ENCODE measurements around the gene CCDC159. TPM values are rescaled to one million over a fixed set of nuclear protein-coding genes. Genes with fewer than 3 reads are reported as not detected.
"Not testable (repeated sequence)": the region's sequence is repeated elsewhere in the genome, so short reads cannot be mapped to it uniquely, and the experiment has no call there.

CCDC159 gene
- total RNA-seq, 1 donor from 2014 or later: 1.8 TPM

- H3K9me3 ChIP-seq (ENCODE audit: low read depth): no peaks in the 10 kb centered on the region
Measured at GRCh38 chr19:11345122-11345803, 1.1 kb upstream of the CCDC159 start.

GRCh38 chr19:11347546-11348039 is 1.3 kb downstream of the CCDC159 start:
- Histone ChIP-seq H2AFZ (replicated peaks) (no peak overlapping the region), H3K4me2 (no peak overlapping the region), H3F3A (ENCODE audit: low read depth) (peaks cover 5% of the 10 kb centered on the region), H3K9ac (no peak overlapping the region), H3K27me3 (no peaks in the 10 kb centered on the region), H3K27ac (no peak overlapping the region), H3K9me3 (ENCODE audit: low read depth) (no peaks in the 10 kb centered on the region), H3K79me2 (ENCODE audit: low read depth) (no peaks in the 10 kb centered on the region), H3K4me3 (no peak overlapping the region), H3K4me1 (no peaks in the 10 kb centered on the region), H4K20me1 (ENCODE audit: low read depth) (no peaks in the 10 kb centered on the region), H3K36me3 (no peaks in the 10 kb centered on the region)
- Mint-ChIP-seq H3K4me1 (peaks cover 26% of the 10 kb centered on the region), H3K27me3 (ENCODE audit: insufficient read depth, low read depth) (peaks cover 8% of the 10 kb centered on the region), H3K9me3 (peaks cover 7% of the 10 kb centered on the region), H3K27ac (no peak overlapping the region), H3K36me3 (no peaks in the 10 kb centered on the region), H3K4me3 (peak overlapping the region; percentile 90)
- DNase-seq (ENCODE audit: low spot score): no peak
- TF ChIP-seq EZH2 (IDR thresholded peaks at IDR 0.05) (no peak), CTCF (IDR thresholded peaks at IDR 0.05) (no peak), EZH2phosphoT487 (IDR thresholded peaks at IDR 0.05) (no peak)

More at GRCh38 chr19:11345122-11345803, 1.1 kb upstream of the CCDC159 start:
- no peaks in the 10 kb centered on the region for H3K36me3 Mint-ChIP-seq
- no peak overlapping the region for H3K9ac ChIP-seq
- no peaks in the 10 kb centered on the region for H3K79me2 ChIP-seq (ENCODE audit: low read depth)
- DNase-seq (ENCODE audit: low spot score): no peak
- peaks cover 7% of the 10 kb centered on the region for H3K9me3 Mint-ChIP-seq
- no peak overlapping the region for H2AFZ ChIP-seq (replicated peaks)
- H3K27ac Mint-ChIP-seq: peak overlapping the region; percentile 24
- no peak for TF ChIP-seq EZH2 (IDR thresholded peaks at IDR 0.05)
- TF ChIP-seq CTCF (IDR thresholded peaks at IDR 0.05): no peak
- TF ChIP-seq EZH2phosphoT487 (IDR thresholded peaks at IDR 0.05): no peak
- no peaks in the 10 kb centered on the region for H3K27me3 ChIP-seq
- H3K36me3 ChIP-seq: no peaks in the 10 kb centered on the region
- peaks cover 5% of the 10 kb centered on the region for H3F3A ChIP-seq (ENCODE audit: low read depth)
- peak overlapping the region; percentile 82 for H3K4me3 ChIP-seq
- H3K4me3 Mint-ChIP-seq: peak overlapping the region; percentile 90
- H3K27me3 Mint-ChIP-seq (ENCODE audit: insufficient read depth, low read depth): peaks cover 3% of the 10 kb centered on the region
- H3K4me1 Mint-ChIP-seq: peaks cover 22% of the 10 kb centered on the region
- H3K27ac ChIP-seq: no peak overlapping the region
- no peaks in the 10 kb centered on the region for H4K20me1 ChIP-seq (ENCODE audit: low read depth)
- no peaks in the 10 kb centered on the region for H3K4me1 ChIP-seq
- peak overlapping the region; percentile 76 for H3K4me2 ChIP-seq

- Histone ChIP-seq H3K4me2 (no peak overlapping the region), H3K9me3 (ENCODE audit: low read depth) (no peaks in the 10 kb centered on the region), H3K36me3 (no peaks in the 10 kb centered on the region), H3K27ac (no peak overlapping the region), H3F3A (ENCODE audit: low read depth) (peaks cover 8% of the 10 kb centered on the region), H4K20me1 (ENCODE audit: low read depth) (no peaks in the 10 kb centered on the region), H3K27me3 (no peaks in the 10 kb centered on the region), H3K4me1 (no peaks in the 10 kb centered on the region), H3K79me2 (ENCODE audit: low read depth) (no peaks in the 10 kb centered on the region), H3K4me3 (no peak overlapping the region), H2AFZ (replicated peaks) (no peak overlapping the region), H3K9ac (no peak overlapping the region)
- DNase-seq (ENCODE audit: low spot score): no peak
- no peak overlapping the region for H3K4me3 Mint-ChIP-seq
- H3K4me1 Mint-ChIP-seq: peaks cover 28% of the 10 kb centered on the region
- no peak for TF ChIP-seq CTCF (IDR thresholded peaks at IDR 0.05)
- TF ChIP-seq EZH2phosphoT487 (IDR thresholded peaks at IDR 0.05): no peak
- TF ChIP-seq EZH2 (IDR thresholded peaks at IDR 0.05): no peak
- H3K36me3 Mint-ChIP-seq: no peaks in the 10 kb centered on the region
- peaks cover 11% of the 10 kb centered on the region for H3K27me3 Mint-ChIP-seq (ENCODE audit: insufficient read depth, low read depth)
- peaks cover 7% of the 10 kb centered on the region for H3K9me3 Mint-ChIP-seq
- no peak overlapping the region for H3K27ac Mint-ChIP-seq
Measured at GRCh38 chr19:11349171-11349570, 2.9 kb downstream of the CCDC159 start.

- peaks cover 37% of the 10 kb centered on the region for H3K27me3 ChIP-seq
- DNase-seq (ENCODE audit: low spot score); H3K9me3 ChIP-seq (ENCODE audit: low read depth); H3K36me3 ChIP-seq; H3K4me2 ChIP-seq; H3K4me1 ChIP-seq; H3K9ac ChIP-seq; H4K20me1 ChIP-seq (ENCODE audit: low read depth); H2AFZ ChIP-seq (replicated peaks); H3F3A ChIP-seq (ENCODE audit: low read depth); H3K27ac ChIP-seq; H3K9me3 Mint-ChIP-seq; H3K79me2 ChIP-seq (ENCODE audit: low read depth); H3K4me3 ChIP-seq; H3K36me3 Mint-ChIP-seq: not testable (repeated sequence)
- Mint-ChIP-seq H3K27ac (peak overlapping the region; percentile 66), H3K27me3 (ENCODE audit: insufficient read depth, low read depth) (peaks cover 22% of the 10 kb centered on the region), H3K4me1 (peaks cover 19% of the 10 kb centered on the region), H3K4me3 (peak overlapping the region; percentile 77)
Measured at GRCh38 chr19:11354102-11354501, 7.8 kb downstream of the CCDC159 start.

All from neural progenitor cell (in vitro differentiated cells).